NCI-H524 treated with DMSO at 0.1 percent for 48 hours (cell line): ENCODE results near the gene MFSD6.

Experiments used
- DNase-seq: peaks from one replicate; lab custom pipeline; 2025; lab: John Stamatoyannopoulos, UW

Gene MFSD6

DNA sequence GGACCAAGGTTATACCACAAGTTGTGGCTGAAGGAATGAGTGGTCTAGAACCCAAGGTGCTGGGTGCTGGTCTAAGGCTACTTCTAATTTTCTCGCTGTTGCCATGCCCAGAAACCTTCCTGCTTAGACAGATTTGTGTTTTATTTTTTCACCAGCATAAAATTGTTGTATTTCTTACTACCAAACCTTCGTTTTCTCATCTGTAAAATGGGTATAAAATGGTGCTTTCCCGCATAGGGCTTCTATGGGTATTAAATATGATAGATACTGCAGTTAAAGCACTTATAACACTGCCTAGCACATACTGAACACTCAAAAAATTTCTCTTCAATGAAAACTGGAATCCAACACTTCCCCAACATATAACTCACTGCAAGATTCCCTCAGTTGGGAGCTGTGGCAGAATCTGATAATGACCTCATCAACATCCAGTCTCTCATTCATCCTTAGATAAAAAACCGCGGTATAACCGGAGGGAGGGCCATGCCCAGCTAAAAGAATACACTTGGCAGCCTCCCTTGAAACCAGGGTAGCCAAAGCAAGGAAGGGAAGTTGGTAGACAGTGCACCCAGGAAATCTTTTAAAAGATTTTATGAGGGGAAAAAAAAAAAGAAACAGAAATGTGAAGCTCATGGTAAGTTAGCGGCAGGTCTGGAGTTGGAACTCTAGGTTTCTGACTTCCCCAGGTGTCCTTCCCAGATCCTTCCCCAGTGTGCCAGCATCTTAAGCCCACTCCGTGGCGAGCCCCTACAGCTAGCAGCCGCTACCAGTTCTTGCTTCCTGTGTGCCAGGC is 125.2 kb downstream of the MFSD6 start:
- no peak for DNase-seq

GRCh38 chr2:190533968-190534309 is 125.8 kb downstream of the MFSD6 start:
- no peak for DNase-seq

GRCh38 chr2:190534310-190535120 is 126.4 kb downstream of the MFSD6 start, which contains the start of gene NEMP2:
NEMP2 (minus strand) TSS chr2:190534722; CDS start chr2:190534655, 67 bp downstream.
- DNase-seq: no peak

GRCh38 chr2:190535121-190535439 is 126.9 kb downstream of the MFSD6 start:
- no peak for DNase-seq

- DNase-seq: no peak
These were observed 127.4 kb downstream of the MFSD6 start for GRCh38 chr2:190535586-190535985.

- DNase-seq: no peak
These were observed 129.6 kb downstream of the MFSD6 start for GRCh38 chr2:190537765-190538164.

- DNase-seq: no peak
These were observed 130.0 kb downstream of the MFSD6 start for GRCh38 chr2:190538201-190538600.

DNA sequence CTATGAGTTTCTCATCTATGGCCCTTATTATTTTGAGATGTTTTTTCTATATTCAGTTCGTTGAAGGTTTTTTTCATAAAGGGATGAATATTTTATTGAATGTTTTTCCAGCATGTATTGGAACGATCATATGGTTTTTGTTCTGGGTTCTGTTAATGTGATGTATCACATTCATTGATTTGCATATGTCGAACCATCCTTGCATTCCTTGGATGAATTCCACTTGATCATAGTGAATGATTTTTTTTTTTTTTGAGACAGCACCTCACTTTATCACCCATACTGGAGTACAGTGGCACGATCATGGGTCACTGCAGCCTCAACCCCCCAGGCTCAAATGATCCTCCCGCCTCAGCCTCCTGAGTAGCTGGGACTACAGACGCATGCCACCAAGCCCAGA is 131.9 kb downstream of the MFSD6 start:
- no peak for DNase-seq

DNA sequence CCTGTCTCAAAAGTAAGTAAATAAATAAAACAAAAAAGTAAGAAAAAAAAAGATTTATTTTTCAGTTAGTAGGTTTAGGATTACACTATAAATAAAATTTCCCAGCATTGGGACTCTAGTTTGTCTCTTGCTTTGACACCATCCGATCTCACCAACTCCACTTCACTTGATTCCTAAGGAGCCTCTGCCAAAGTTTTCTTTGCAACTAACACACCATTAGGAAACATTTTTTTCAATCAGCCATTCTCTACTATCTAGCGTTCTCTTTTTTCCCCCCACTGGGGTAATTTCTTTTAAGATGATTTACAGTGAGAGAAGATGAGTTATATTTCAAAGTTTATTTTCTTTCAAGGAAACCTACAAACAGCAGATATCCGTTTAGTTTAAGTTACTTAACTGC is 136.9 kb downstream of the MFSD6 start:
- no peak for DNase-seq

- no peak for DNase-seq
These were observed 137.6 kb downstream of the MFSD6 start for GRCh38 chr2:190545555-190546385.

DNA sequence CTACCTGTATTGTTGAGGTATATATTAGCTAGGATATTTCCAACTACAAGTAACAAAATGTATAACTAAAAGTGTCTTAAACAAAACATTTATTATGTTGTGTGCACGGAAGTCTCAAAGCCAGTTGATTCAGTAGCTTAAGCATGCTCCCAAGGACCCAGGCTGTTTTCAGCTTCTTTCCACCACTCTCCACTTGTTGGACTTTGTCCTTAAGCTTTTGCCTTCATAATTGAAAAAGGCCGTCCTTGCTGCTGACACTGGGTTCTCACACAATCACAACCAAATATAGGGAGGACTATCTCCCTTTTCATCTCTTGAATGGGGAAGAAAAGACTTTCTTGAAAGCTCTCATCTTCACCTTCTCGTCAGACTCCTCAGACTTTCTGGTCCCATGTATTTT is 138.6 kb downstream of the MFSD6 start:
- DNase-seq: no peak

- no peak for DNase-seq
These were observed 139.7 kb downstream of the MFSD6 start for GRCh38 chr2:190547886-190548285.

DNA sequence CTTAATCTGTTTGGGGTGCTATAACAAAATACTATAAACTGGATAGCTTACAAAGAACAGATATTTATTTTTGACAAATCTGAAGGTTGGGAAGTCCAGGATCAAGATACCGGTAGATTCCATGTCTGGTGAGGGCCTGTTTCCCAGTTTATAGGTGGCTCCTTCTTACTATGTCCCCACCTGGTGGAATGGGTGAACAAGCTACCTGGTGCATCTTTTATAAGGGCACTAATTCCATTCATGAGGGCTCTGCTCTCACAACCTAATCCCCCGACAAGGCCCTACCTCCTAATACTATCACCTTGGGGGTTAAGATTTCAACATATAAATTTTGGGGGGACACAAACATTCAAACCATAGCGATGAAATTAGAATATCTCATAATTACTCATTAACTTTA is 142.0 kb downstream of the MFSD6 start:
- DNase-seq: no peak
